HFF-Myc (cell line): ENCODE data around the gene ANAPC16.

Experiments
- DNase-seq: peaks from one replicate; pipeline ENCODE4 v3.0.0-alpha.2; 2011; ENCODE audit warnings: low read depth; ENCODE audit errors: extremely low read depth
- H3K4me3 ChIP-seq: replicated peaks from 2 replicates; pipeline ENCODE4 v1.5.1; 2011; ENCODE audit warnings: low read depth, mild to moderate bottlenecking, control low read depth, low read length
- TF ChIP-seq, protein P1 (sequence below): IDR thresholded peaks from 2 replicates; pipeline ENCODE4 v1.5.1; 2012; ENCODE audit warnings: mild to moderate bottlenecking, low read depth, low read length, control low read depth; ENCODE audit errors: missing control alignments

ANAPC16 gene

DNA sequence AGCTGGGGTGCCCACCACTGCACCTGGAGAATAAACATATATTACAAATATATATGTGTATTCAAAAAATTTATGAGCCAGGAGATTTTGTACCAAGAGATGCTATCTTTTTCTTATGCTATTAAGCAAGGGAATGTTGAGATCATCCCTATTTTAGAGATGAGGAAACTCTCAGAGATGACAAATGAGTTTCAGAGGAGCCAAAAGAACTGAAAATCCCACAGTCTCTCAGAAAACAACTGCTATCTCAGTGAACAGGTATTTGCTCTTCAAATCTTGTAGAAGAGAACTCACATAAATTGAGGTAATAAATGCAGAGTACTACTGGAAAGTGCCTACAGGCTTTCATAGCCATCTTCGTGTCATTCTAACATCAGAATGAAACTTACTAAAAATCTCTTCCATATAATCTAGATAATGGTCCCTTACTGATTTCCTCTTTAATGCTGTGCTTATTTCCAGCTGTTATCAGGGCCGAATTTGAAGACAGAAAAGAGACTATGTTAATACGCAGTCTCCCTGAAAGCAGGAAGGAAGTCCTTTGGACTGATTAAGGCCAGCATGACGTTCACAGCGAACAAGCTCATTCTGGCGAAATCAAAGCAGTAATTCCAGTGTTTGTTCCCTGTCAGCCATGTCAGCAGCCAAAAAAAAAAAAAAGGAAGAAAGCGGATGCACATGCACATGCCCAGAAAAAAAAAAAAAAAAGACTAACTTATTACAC is 29.4 kb upstream of the ANAPC16 start:
- no peak overlapping the region for H3K4me3 ChIP-seq
- no peak for DNase-seq
- TF ChIP-seq, protein P1, sequence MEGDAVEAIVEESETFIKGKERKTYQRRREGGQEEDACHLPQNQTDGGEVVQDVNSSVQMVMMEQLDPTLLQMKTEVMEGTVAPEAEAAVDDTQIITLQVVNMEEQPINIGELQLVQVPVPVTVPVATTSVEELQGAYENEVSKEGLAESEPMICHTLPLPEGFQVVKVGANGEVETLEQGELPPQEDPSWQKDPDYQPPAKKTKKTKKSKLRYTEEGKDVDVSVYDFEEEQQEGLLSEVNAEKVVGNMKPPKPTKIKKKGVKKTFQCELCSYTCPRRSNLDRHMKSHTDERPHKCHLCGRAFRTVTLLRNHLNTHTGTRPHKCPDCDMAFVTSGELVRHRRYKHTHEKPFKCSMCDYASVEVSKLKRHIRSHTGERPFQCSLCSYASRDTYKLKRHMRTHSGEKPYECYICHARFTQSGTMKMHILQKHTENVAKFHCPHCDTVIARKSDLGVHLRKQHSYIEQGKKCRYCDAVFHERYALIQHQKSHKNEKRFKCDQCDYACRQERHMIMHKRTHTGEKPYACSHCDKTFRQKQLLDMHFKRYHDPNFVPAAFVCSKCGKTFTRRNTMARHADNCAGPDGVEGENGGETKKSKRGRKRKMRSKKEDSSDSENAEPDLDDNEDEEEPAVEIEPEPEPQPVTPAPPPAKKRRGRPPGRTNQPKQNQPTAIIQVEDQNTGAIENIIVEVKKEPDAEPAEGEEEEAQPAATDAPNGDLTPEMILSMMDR: no peak

DNA sequence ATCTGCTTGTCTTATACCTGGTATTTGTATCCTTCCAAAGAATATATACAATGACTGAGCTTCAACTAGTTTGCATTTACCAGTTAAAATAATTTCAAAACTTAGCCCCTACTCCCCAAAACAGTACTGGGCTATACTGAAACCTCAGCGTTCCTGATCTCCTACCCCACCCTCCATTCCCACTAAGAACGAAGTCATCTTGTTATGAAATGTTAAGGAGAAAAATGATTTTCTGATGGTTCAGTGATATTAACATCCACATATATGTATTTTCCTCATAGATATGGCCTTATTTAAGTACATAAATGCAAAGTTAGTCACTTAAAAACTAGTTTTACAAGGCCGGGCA is 28.9 kb upstream of the ANAPC16 start:
- DNase-seq: no peak
- TF ChIP-seq, protein P1: no peak

DNA sequence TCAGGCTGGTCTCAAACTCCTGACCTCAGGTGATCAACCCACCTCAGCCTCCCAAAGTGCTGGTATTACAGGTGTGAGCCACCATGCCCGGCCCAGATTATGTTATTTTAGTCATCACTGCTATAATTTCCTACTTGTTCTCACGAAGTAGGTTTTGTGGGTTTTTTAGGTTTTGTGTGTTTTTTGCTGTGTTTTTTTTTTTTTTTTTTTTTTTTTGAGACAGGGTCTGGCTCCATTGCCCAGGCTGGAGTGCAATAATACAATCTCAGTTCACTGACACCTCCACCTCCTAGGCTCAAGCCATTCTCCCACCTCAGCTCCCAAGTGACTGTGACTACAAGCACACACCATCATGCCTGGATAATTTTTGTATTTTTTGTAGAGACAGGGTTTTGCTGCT is 20.9 kb upstream of the ANAPC16 start:
- DNase-seq: no peak
- TF ChIP-seq, protein P1: no peak
- H3K4me3 ChIP-seq: no peak overlapping the region

More for the DNA sequence above, 28.9 kb upstream of the ANAPC16 start:
- no peak overlapping the region for H3K4me3 ChIP-seq

DNA sequence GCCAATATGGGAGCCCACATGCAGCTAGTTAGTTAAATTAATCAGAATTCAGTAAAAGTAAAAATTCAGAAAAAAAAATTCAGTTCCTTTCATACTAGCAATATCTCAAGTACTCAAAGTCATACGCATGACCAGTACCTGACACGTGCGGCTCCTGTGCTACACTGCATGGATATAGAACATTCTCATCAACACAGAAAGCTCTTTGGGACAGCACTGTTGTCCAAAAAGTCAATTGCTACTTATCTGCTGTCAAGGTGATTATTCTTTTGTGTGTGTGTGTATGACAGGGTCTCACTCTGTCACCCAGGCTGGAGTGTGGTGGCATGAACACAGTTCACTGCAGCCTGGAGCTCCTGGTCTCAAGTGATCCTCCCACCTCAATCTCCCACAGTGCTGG is 14.9 kb upstream of the ANAPC16 start:
- no peak overlapping the region for H3K4me3 ChIP-seq
- DNase-seq: no peak
- TF ChIP-seq, protein P1: no peak

DNA sequence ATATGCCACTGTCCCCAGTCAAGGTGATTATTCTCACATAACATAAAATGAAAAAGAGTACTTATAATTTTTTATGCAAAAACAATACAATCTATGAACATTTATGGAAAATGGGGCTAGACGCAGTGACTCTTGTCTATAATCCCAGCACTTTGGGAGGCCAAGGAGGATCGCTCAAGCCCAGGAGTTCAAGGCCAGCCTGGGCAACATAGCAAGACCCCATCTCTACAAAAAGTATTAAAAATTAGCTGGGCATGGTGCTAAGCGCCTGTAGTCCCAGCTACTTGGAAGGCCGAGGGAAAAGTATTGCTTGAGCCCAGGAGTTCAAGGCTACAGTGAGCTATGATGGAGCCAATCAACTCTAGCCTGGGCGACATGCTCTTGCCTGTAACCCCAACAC is 14.5 kb upstream of the ANAPC16 start:
- no peak overlapping the region for H3K4me3 ChIP-seq
- no peak for DNase-seq
- TF ChIP-seq, protein P1: no peak

DNA sequence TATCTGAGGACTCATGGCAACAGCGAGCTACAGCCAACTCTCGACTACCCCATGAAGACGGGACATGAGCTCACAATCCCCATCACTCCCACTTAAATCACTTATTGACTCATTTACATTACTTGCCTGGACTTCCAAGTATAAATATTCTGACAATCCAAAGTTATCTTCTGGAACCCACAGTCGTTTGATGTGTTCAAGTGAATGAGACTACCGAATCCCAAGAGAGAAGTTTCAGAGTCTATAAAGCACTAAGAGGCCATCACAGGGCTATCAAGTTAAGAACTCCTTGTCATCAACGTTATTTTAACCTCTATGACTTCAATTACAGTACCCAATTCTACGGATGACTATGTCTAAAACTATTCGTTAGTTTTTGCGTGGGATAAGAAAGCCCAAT is 11.5 kb upstream of the ANAPC16 start:
- TF ChIP-seq, protein P1: no peak
- DNase-seq: no peak
- H3K4me3 ChIP-seq: no peak overlapping the region

DNA sequence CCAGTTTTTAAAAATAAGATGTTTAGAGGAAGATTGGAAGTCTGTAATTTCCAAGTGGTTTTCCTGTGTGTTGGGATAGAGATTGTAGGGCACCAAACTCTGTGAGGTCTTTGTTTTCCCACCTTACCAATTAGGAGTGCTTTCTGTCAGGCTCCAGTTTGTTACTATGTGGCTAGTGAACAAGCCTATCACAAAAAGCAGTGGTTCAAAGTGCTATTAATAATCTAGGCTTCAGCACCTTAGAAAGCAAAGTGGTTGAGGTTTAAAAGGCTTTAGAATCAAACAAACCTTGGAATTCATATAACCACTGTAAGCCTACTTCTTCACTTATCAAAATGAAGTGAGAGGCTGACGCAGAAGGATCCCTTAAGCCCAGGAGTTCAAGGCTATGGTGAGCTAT is 11.1 kb upstream of the ANAPC16 start:
- DNase-seq: no peak
- TF ChIP-seq, protein P1: no peak
- H3K4me3 ChIP-seq: no peak overlapping the region
